Hepatocyte (in vitro differentiated cells): Measurements from ENCODE around the gene TROAP. TPM values are rescaled to one million over a fixed set of nuclear protein-coding genes. Genes with fewer than 3 reads are reported as not detected.

Source experiments
- DNase-seq: peaks from one replicate; pipeline ENCODE4 v3.0.0-alpha.2; 2016; ENCODE audit warnings: low spot score
- H2AFZ ChIP-seq: fragments of 200-600 bp; sonication (generic); 2 replicates; pipeline ENCODE4 v1.6.0; 2016; ENCODE audit warnings: antibody characterized with exemption, mild to moderate bottlenecking
- H3K27ac ChIP-seq: fragments of 200-600 bp; sonication (generic); 2 replicates; pipeline ENCODE4 v1.5.1; 2016; ENCODE audit warnings: mild to moderate bottlenecking
- H3K27me3 ChIP-seq: fragments of 200-600 bp; sonication (generic); 2 replicates; pipeline ENCODE4 v1.6.1; 2016
- H3K36me3 ChIP-seq: fragments of 200-600 bp; sonication (generic); replicated peaks from 2 replicates; pipeline ENCODE4 v1.5.1; 2016; ENCODE audit warnings: low read depth; ENCODE audit not compliant: insufficient read depth
- H3K4me1 ChIP-seq: fragments of 200-600 bp; sonication (generic); 2 replicates; pipeline ENCODE4 v1.5.1; 2016; ENCODE audit warnings: mild to moderate bottlenecking, moderate library complexity; ENCODE audit not compliant: insufficient read depth
- H3K4me2 ChIP-seq: fragments of 200-600 bp; sonication (generic); 2 replicates; pipeline ENCODE4 v1.6.0; 2016
- H3K4me3 ChIP-seq: fragments of 200-600 bp; sonication (generic); 2 replicates; pipeline ENCODE4 v1.5.1; 2016; ENCODE audit warnings: mild to moderate bottlenecking
- H3K79me2 ChIP-seq: fragments of 200-600 bp; sonication (generic); 2 replicates; pipeline ENCODE4 v1.6.0; 2017; ENCODE audit warnings: mild to moderate bottlenecking
- H3K9me2 ChIP-seq: fragments of 200-600 bp; sonication (generic); replicated peaks from 2 replicates; pipeline ENCODE4 v1.6.0; 2017; ENCODE audit warnings: mild to moderate bottlenecking; ENCODE audit not compliant: insufficient read depth
- H3K9me3 ChIP-seq: fragments of 200-600 bp; sonication (generic); 2 replicates; pipeline ENCODE4 v1.5.1; 2016; ENCODE audit warnings: low read depth, mild to moderate bottlenecking
- H4K20me1 ChIP-seq: fragments of 200-600 bp; sonication (generic); 2 replicates; pipeline ENCODE4 v1.6.0; 2016; ENCODE audit warnings: mild to moderate bottlenecking; ENCODE audit not compliant: insufficient read depth, poor library complexity, severe bottlenecking
- CTCF ChIP-seq: fragments of 200-600 bp; sonication (generic); IDR thresholded peaks from 2 replicates; pipeline ENCODE4 v1.5.1; 2016; ENCODE audit warnings: antibody characterized with exemption, mild to moderate bottlenecking; ENCODE audit not compliant: poor library complexity
- EZH2 ChIP-seq: fragments of 200-600 bp; sonication (generic); IDR thresholded peaks from 2 replicates; pipeline ENCODE4 v1.6.1; 2016; ENCODE audit warnings: antibody characterized with exemption, mild to moderate bottlenecking, borderline replicate concordance
- EZH2phosphoT487 ChIP-seq: fragments of 200-600 bp; sonication (generic); IDR thresholded peaks from one replicate; pipeline ENCODE4 v1.6.1; 2018; ENCODE audit warnings: antibody characterized with exemption, mild to moderate bottlenecking, low read depth, moderate library complexity; ENCODE audit not compliant: unreplicated experiment, severe bottlenecking
- WGBS: methylation state at CpG from one replicate; pipeline ENCODE4 v1.1.6; 2016; ENCODE audit warnings: low lambda C conversion rate; ENCODE audit errors: missing lambda C conversion rate; 5-methylcytosine and 5-hydroxymethylcytosine counted together
- polyA plus RNA-seq: library from polyadenylated mRNA; unstranded; fragments of >200 nt; fragmentation: Nextera tagmentation; extraction: Ambion mirVana; gene quantifications from 2 replicates; pipeline ENCODE4 v1.2.1, GENCODE V29; 2016
- total RNA-seq: library from RNA; depleted of rRNA; stranded (reverse); fragments of >200 nt; gene quantifications from 2 replicates; pipeline ENCODE4 v1.2.3, GENCODE V29; 2014

Gene TROAP
- total and polyA plus RNA-seq, 2 experiments from 2014 or later, result 3.4 to 8.0 TPM

- DNase-seq, result no peak
- 43% methylated on average over 6 of the region's 8 CpGs for WGBS
- Histone ChIP-seq H3K9me3 (no peaks in the 10 kb centered on the region), H3K9me2 (no peaks in the 10 kb centered on the region), H3K4me3 (no peak overlapping the region), H3K27me3 (peaks cover 60% of the 10 kb centered on the region), H4K20me1 (no peaks in the 10 kb centered on the region), H2AFZ (no peak overlapping the region), H3K36me3 (no peaks in the 10 kb centered on the region), H3K4me1 (peaks cover 15% of the 10 kb centered on the region), H3K4me2 (peak overlapping the region; percentile 84), H3K79me2 (no peaks in the 10 kb centered on the region), H3K27ac (no peak overlapping the region)
- TF ChIP-seq EZH2phosphoT487 (no peak), EZH2 (no peak), CTCF (no peak)
These were observed 25.4 kb upstream of the TROAP start for GRCh38 chr12:49297695-49298060.

GRCh38 chr12:49298160-49298559 is 24.9 kb upstream of the TROAP start:
- no peak overlapping the region for H3K4me3 ChIP-seq
- no peaks in the 10 kb centered on the region for H3K79me2 ChIP-seq
- H3K4me2 ChIP-seq, result no peak overlapping the region
- 82% methylated on average over 6 of the region's 6 CpGs for WGBS
- H2AFZ ChIP-seq, result no peak overlapping the region
- H3K9me2 ChIP-seq, result no peaks in the 10 kb centered on the region
- TF ChIP-seq EZH2phosphoT487 (no peak), CTCF (no peak), EZH2 (no peak)
- H3K36me3 ChIP-seq, result no peaks in the 10 kb centered on the region
- peaks cover 15% of the 10 kb centered on the region for H3K4me1 ChIP-seq
- H4K20me1 ChIP-seq, result no peaks in the 10 kb centered on the region
- no peaks in the 10 kb centered on the region for H3K9me3 ChIP-seq
- no peak overlapping the region for H3K27ac ChIP-seq
- no peak for DNase-seq
- H3K27me3 ChIP-seq, result peaks cover 57% of the 10 kb centered on the region

GRCh38 chr12:49301760-49302159 is 21.3 kb upstream of the TROAP start:
- H3K36me3 ChIP-seq, result no peaks in the 10 kb centered on the region
- no peak overlapping the region for H2AFZ ChIP-seq
- no peak overlapping the region for H3K27ac ChIP-seq
- H3K9me3 ChIP-seq, result no peaks in the 10 kb centered on the region
- peaks cover 23% of the 10 kb centered on the region for H3K27me3 ChIP-seq
- no peaks in the 10 kb centered on the region for H4K20me1 ChIP-seq
- no peak overlapping the region for H3K4me2 ChIP-seq
- H3K79me2 ChIP-seq, result no peaks in the 10 kb centered on the region
- H3K9me2 ChIP-seq, result no peaks in the 10 kb centered on the region
- no peak for TF ChIP-seq EZH2phosphoT487
- no peak for TF ChIP-seq CTCF
- TF ChIP-seq EZH2, result no peak
- WGBS, result 50% methylated on average over 4 of the region's 4 CpGs
- no peak overlapping the region for H3K4me3 ChIP-seq
- H3K4me1 ChIP-seq, result peaks cover 9% of the 10 kb centered on the region
- peak; percentile 26 for DNase-seq

- H3K27ac ChIP-seq, result no peak overlapping the region
- H3K4me2 ChIP-seq, result no peak overlapping the region
- 41% methylated on average over 2 of the region's 2 CpGs for WGBS
- no peak overlapping the region for H2AFZ ChIP-seq
- peaks cover 3% of the 10 kb centered on the region for H3K27me3 ChIP-seq
- no peak for TF ChIP-seq EZH2phosphoT487
- no peak for TF ChIP-seq CTCF
- TF ChIP-seq EZH2, result no peak
- H3K36me3 ChIP-seq, result no peaks in the 10 kb centered on the region
- no peaks in the 10 kb centered on the region for H3K4me1 ChIP-seq
- no peaks in the 10 kb centered on the region for H3K79me2 ChIP-seq
- no peak for DNase-seq
- H3K4me3 ChIP-seq, result no peak overlapping the region
- H3K9me3 ChIP-seq, result no peaks in the 10 kb centered on the region
- no peaks in the 10 kb centered on the region for H3K9me2 ChIP-seq
- H4K20me1 ChIP-seq, result no peaks in the 10 kb centered on the region
These were observed 18.9 kb upstream of the TROAP start for GRCh38 chr12:49304161-49304560.
